ENCODE results near the gene MED29. TPM values are rescaled to one million over a fixed set of nuclear protein-coding genes. Genes with fewer than 3 reads are reported as not detected.

Gene MED29
- total and polyA plus RNA-seq, 5 donors from 2014 or later: 53.6 to 65.6 (median 59.5) TPM

- Histone ChIP-seq H3K36me3 (ENCODE audit: control insufficient read depth, insufficient read depth, low read length) (peaks cover 19% of the 10 kb centered on the region), H3K9me3 (ENCODE audit: control insufficient read depth in 2 of 2, low read length in 2 of 2) (no peaks in the 10 kb centered on the region), H3K4me1 (ENCODE audit: control insufficient read depth, insufficient read depth, low read length, poor library complexity, severe bottlenecking) (peaks cover 74% of the 10 kb centered on the region), H3K27ac (ENCODE audit: insufficient read depth, low read length, poor library complexity, severe bottlenecking) (peak overlapping the region; percentile 100), H3K27me3 (ENCODE audit: control insufficient read depth, insufficient read depth, low read length) (no peaks in the 10 kb centered on the region), H3K4me3 (ENCODE audit: low read depth, low read length) (peak overlapping the region; percentile 97)
- Mint-ChIP-seq H3K36me3 (peaks cover 23% of the 10 kb centered on the region), H3K27me3 (peaks cover 27% of the 10 kb centered on the region), H3K27ac (peak overlapping the region; percentile 98 to 100 (median 99)), H3K9me3 (peaks cover 0 to 11% (median 0%) of the 10 kb centered on the region in 7 donors), H3K4me1 (peaks cover 4 to 55% (median 36%) of the 10 kb centered on the region in 4 donors), H3K4me3 (peak overlapping the region; percentile 95 to 99 (median 98))
- ATAC-seq (ENCODE audit: low read depth in 2 of 2) (peak in 1 of 2 donors; percentile 4), DNase-seq (peak; percentile 62 to 95 (median 86))
Observed at GRCh38 chr19:39407660-39408391, 16.6 kb downstream of the MED29 start.

DNA sequence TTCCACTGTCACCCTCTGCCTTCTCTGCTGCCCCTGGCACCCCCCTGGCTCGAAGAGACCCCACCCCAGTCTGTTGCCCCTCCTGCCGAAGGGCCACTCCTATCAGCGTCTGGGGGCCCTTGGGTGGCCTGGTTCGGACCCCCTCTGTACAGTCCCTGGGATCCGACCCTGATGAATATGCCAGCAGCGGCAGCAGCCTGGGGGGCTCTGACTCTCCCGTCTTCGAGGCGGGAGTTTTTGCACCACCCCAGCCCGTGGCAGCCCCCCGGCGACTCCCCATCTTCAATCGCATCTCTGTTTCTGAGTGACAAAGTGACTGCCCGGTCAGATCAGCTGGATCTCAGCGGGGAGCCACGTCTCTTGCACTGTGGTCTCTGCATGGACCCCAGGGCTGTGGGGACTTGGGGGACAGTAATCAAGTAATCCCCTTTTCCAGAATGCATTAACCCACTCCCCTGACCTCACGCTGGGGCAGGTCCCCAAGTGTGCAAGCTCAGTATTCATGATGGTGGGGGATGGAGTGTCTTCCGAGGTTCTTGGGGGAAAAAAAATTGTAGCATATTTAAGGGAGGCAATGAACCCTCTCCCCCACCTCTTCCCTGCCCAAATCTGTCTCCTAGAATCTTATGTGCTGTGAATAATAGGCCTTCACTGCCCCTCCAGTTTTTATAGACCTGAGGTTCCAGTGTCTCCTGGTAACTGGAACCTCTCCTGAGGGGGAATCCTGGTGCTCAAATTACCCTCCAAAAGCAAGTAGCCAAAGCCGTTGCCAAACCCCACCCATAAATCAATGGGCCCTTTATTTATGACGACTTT lies 17.4 kb downstream of the MED29 start:
- Histone ChIP-seq H3K36me3 (ENCODE audit: control insufficient read depth, insufficient read depth, low read length) (peaks cover 19% of the 10 kb centered on the region), H3K4me3 (ENCODE audit: low read depth, low read length) (peak overlapping the region; percentile 97), H3K27ac (ENCODE audit: insufficient read depth, low read length, poor library complexity, severe bottlenecking) (peak overlapping the region; percentile 100), H3K4me1 (ENCODE audit: control insufficient read depth, insufficient read depth, low read length, poor library complexity, severe bottlenecking) (peaks cover 73% of the 10 kb centered on the region), H3K9me3 (ENCODE audit: control insufficient read depth in 2 of 2, low read length in 2 of 2) (no peaks in the 10 kb centered on the region), H3K27me3 (ENCODE audit: control insufficient read depth, insufficient read depth, low read length) (no peaks in the 10 kb centered on the region)
- Mint-ChIP-seq H3K4me3 (peak overlapping the region; percentile 95 to 99 (median 98)), H3K36me3 (peaks cover 23% of the 10 kb centered on the region), H3K27me3 (peaks cover 27% of the 10 kb centered on the region), H3K27ac (peak overlapping the region; percentile 98 to 100 (median 99)), H3K9me3 (peaks cover 0 to 11% (median 0%) of the 10 kb centered on the region in 7 donors), H3K4me1 (peaks cover 4 to 55% (median 36%) of the 10 kb centered on the region in 4 donors)
- ATAC-seq (ENCODE audit: low read depth in 2 of 2): no peak
- DNase-seq: peak in 2 of 3 donors; percentile 46 to 52

- Mint-ChIP-seq H3K4me1 (peaks cover 4 to 56% (median 41%) of the 10 kb centered on the region in 4 donors), H3K4me3 (peak overlapping the region; percentile 95 to 99 (median 98)), H3K9me3 (peaks cover 0 to 11% (median 0%) of the 10 kb centered on the region in 7 donors), H3K27me3 (peaks cover 27% of the 10 kb centered on the region), H3K27ac (peak overlapping the region; percentile 99 to 100 (median 100)), H3K36me3 (peaks cover 27% of the 10 kb centered on the region)
- Histone ChIP-seq H3K9me3 (ENCODE audit: control insufficient read depth in 2 of 2, low read length in 2 of 2) (no peaks in the 10 kb centered on the region), H3K4me1 (ENCODE audit: control insufficient read depth, insufficient read depth, low read length, poor library complexity, severe bottlenecking) (peaks cover 71% of the 10 kb centered on the region), H3K27ac (ENCODE audit: insufficient read depth, low read length, poor library complexity, severe bottlenecking) (peak overlapping the region; percentile 100), H3K27me3 (ENCODE audit: control insufficient read depth, insufficient read depth, low read length) (no peaks in the 10 kb centered on the region), H3K36me3 (ENCODE audit: control insufficient read depth, insufficient read depth, low read length) (peaks cover 19% of the 10 kb centered on the region), H3K4me3 (ENCODE audit: low read depth, low read length) (peak overlapping the region; percentile 97)
- peak; percentile 85 to 91 (median 86) for DNase-seq
- ATAC-seq (ENCODE audit: low read depth in 2 of 2): no peak
Observed at GRCh38 chr19:39409208-39410016, 18.2 kb downstream of the MED29 start.

DNA sequence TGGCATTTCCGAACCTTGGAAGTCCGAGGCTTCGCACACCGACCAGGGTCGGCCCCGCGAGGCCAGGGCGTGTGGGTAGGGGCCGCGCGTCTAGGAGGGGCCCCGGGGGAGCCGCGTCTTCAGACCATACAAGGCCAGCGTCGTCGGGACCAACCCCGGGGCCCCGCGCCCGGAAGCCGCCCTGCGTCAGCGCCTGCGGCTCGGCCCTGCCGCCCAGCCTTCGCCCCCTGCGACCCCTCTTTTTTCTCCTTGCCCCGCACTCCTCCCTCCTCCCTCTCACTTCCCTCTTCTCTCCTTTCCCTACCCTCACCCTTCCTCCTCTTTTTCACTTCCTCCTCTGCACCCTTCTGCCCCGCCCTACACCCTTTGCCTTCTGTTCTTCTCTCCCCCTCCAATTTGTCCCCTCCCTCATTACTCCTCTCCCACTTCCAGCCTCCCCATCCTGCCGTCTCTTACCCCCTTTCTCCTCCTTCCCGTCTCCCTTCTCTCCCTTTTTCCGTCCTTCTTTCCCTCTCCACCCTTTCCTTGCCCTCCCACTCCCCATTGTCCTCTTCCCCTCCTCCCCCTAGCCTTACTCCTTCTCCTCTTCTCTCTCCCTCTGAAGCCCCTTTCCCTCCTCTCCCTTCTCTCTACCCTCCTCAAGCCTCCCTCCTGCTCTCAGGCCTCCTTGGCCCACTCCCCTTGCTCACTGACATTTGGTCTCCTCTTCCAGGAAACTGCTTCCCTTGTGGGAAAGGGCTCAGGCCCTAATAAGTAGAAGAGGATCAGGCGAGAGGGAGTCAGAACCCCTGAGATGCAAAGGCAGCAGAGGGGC lies 19.0 kb downstream of the MED29 start:
- H3K36me3 Mint-ChIP-seq: peaks cover 30% of the 10 kb centered on the region
- H3K9me3 Mint-ChIP-seq: peaks cover 0 to 11% (median 0%) of the 10 kb centered on the region in 7 donors
- Histone ChIP-seq H3K27ac (ENCODE audit: insufficient read depth, low read length, poor library complexity, severe bottlenecking) (peak overlapping the region; percentile 100), H3K4me1 (ENCODE audit: control insufficient read depth, insufficient read depth, low read length, poor library complexity, severe bottlenecking) (peaks cover 63% of the 10 kb centered on the region), H3K9me3 (ENCODE audit: control insufficient read depth in 2 of 2, low read length in 2 of 2) (no peaks in the 10 kb centered on the region), H3K27me3 (ENCODE audit: control insufficient read depth, insufficient read depth, low read length) (no peaks in the 10 kb centered on the region), H3K36me3 (ENCODE audit: control insufficient read depth, insufficient read depth, low read length) (peaks cover 19% of the 10 kb centered on the region), H3K4me3 (ENCODE audit: low read depth, low read length) (peak overlapping the region; percentile 75)
- peak overlapping the region; percentile 95 to 99 (median 97) for H3K4me3 Mint-ChIP-seq
- peaks cover 27% of the 10 kb centered on the region for H3K27me3 Mint-ChIP-seq
- DNase-seq: peak; percentile 74 to 79 (median 78)
- peaks cover 4 to 52% (median 40%) of the 10 kb centered on the region in 4 donors for H3K4me1 Mint-ChIP-seq
- H3K27ac Mint-ChIP-seq: peak overlapping the region; percentile 99 to 100 (median 99)
- ATAC-seq (ENCODE audit: low read depth in 2 of 2): peak; percentile 5

- Histone ChIP-seq H3K9me3 (ENCODE audit: control insufficient read depth in 2 of 2, low read length in 2 of 2) (no peaks in the 10 kb centered on the region), H3K36me3 (ENCODE audit: control insufficient read depth, insufficient read depth, low read length) (peaks cover 21% of the 10 kb centered on the region), H3K27ac (ENCODE audit: insufficient read depth, low read length, poor library complexity, severe bottlenecking) (peak overlapping the region; percentile 100), H3K27me3 (ENCODE audit: control insufficient read depth, insufficient read depth, low read length) (no peaks in the 10 kb centered on the region), H3K4me1 (ENCODE audit: control insufficient read depth, insufficient read depth, low read length, poor library complexity, severe bottlenecking) (peaks cover 61% of the 10 kb centered on the region), H3K4me3 (ENCODE audit: low read depth, low read length) (peak overlapping the region; percentile 75)
- Mint-ChIP-seq H3K27ac (peak overlapping the region; percentile 99 to 100 (median 99)), H3K36me3 (peaks cover 30% of the 10 kb centered on the region), H3K27me3 (peaks cover 27% of the 10 kb centered on the region), H3K9me3 (peaks cover 0 to 11% (median 0%) of the 10 kb centered on the region in 7 donors), H3K4me1 (peaks cover 4 to 51% (median 38%) of the 10 kb centered on the region in 4 donors), H3K4me3 (peak overlapping the region; percentile 95 to 99 (median 97))
- DNase-seq: no peak
- no peak for ATAC-seq (ENCODE audit: low read depth in 2 of 2)
Observed at GRCh38 chr19:39410831-39411080, 19.6 kb downstream of the MED29 start.

- H3K27ac ChIP-seq (ENCODE audit: insufficient read depth, low read length, poor library complexity, severe bottlenecking): peak overlapping the region; percentile 100
- Mint-ChIP-seq H3K4me1 (peaks cover 4 to 46% (median 36%) of the 10 kb centered on the region in 4 donors), H3K4me3 (peak overlapping the region; percentile 95 to 99 (median 97)), H3K27ac (peak overlapping the region; percentile 99 to 100 (median 99)), H3K27me3 (peaks cover 27% of the 10 kb centered on the region), H3K9me3 (peaks cover 0 to 11% (median 0%) of the 10 kb centered on the region in 7 donors), H3K36me3 (peaks cover 30% of the 10 kb centered on the region)
- peaks cover 56% of the 10 kb centered on the region for H3K4me1 ChIP-seq (ENCODE audit: control insufficient read depth, insufficient read depth, low read length, poor library complexity, severe bottlenecking)
- H3K4me3 ChIP-seq (ENCODE audit: low read depth, low read length): peak overlapping the region; percentile 75
- DNase-seq: peak in 1 of 3 donors; percentile 31
- H3K36me3 ChIP-seq (ENCODE audit: control insufficient read depth, insufficient read depth, low read length): peaks cover 25% of the 10 kb centered on the region
- no peaks in the 10 kb centered on the region for H3K9me3 ChIP-seq (ENCODE audit: control insufficient read depth in 2 of 2, low read length in 2 of 2)
- ATAC-seq (ENCODE audit: low read depth in 2 of 2): no peak
- no peaks in the 10 kb centered on the region for H3K27me3 ChIP-seq (ENCODE audit: control insufficient read depth, insufficient read depth, low read length)
Observed at GRCh38 chr19:39411081-39411831, 20.1 kb downstream of the MED29 start.
